Spinal cord (tissue), 10 donors: Measurements from ENCODE around the gene SBF1. TPM values are rescaled to one million over a fixed set of nuclear protein-coding genes. Genes with fewer than 3 reads are reported as not detected.

Experiments used
- DNase-seq, 6 donors: peaks; one replicate each; pipeline versions ENCODE4 v3.0.0 to v3.0.0-alpha.2; 2013 to 2015; ENCODE audit warnings: low spot score in 6 of 6, low read depth in 4 of 6
- H3K27ac ChIP-seq: one replicate; pipeline ENCODE4 v1.5.1; 2013; ENCODE audit warnings: low read depth, low read length, control low read depth
- H3K27me3 ChIP-seq: one replicate; pipeline ENCODE4 v1.6.1; 2013; ENCODE audit warnings: low read length; ENCODE audit not compliant: control insufficient read depth, insufficient read depth
- H3K36me3 ChIP-seq: one replicate; pipeline ENCODE4 v1.6.1; 2013; ENCODE audit warnings: low read length; ENCODE audit not compliant: control insufficient read depth, insufficient read depth
- H3K4me1 ChIP-seq: one replicate; pipeline ENCODE4 v1.6.1; 2013; ENCODE audit warnings: low read length; ENCODE audit not compliant: control insufficient read depth, insufficient read depth
- H3K4me3 ChIP-seq: one replicate; pipeline ENCODE4 v1.5.1; 2013; ENCODE audit warnings: low read depth, low read length, control low read depth
- H3K9me3 ChIP-seq: one replicate; pipeline ENCODE4 v1.6.1; 2013; ENCODE audit warnings: low read length; ENCODE audit not compliant: control insufficient read depth, insufficient read depth
- WGBS: methylation state at CpG from one replicate; pipeline ENCODE4 v1.1.5; 2013; ENCODE audit warnings: missing lambda C conversion rate; ENCODE audit not compliant: insufficient coverage; 5-methylcytosine and 5-hydroxymethylcytosine counted together
- polyA plus RNA-seq, 2 donors: library from polyadenylated mRNA; unstranded; fragments of 120-200 nt; gene quantifications; one replicate each; pipeline ENCODE4 v1.2.1, GENCODE V29; 2013; ENCODE audit not compliant: insufficient read length in 2 of 2
- total RNA-seq, 2 donors: library from RNA; depleted of rRNA in 1 of 2; stranded (reverse); fragments of 120-200 nt in 1 of 2; fragments of >200 nt in 1 of 2; gene quantifications; one replicate each; pipeline versions ENCODE4 v1.2.3 to v1.2.4, GENCODE V29; 2013 to 2014
- donor health status: healthy.

Gene SBF1
- total and polyA plus RNA-seq, 4 donors = 51.0 to 118 (median 90.0) TPM

DNA sequence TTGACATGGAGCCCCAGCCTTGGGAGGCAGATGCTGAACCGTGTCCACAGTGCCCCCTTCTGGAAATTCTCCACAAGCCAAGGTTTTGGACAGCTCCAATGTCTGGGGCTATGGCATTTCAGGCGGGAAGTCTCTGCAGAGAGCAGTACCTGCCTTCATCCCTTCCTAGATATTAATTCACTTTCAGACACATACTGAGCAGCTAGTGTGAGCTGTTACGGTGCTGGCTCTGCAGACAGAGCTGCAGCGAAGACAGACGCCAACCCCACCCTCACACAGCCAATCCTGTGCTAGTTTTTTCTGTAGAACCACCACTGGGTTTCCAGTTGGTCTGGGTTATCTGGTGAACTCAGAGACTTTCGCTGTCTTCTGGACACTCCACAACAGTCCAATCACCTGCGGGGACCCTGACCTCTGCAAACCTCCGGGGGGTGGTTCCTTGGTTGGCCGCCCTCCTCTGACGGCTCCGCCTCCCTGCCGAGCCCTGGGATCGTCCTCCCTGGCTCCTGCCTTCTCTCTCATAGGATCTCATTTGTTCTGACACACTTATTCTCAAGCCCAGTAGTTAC lies 23.6 kb upstream of the SBF1 start:
- WGBS = 13% methylated on average over 11 of the region's 13 CpGs
- Histone ChIP-seq H3K27ac (no peak overlapping the region), H3K36me3 (peaks cover 18% of the 10 kb centered on the region), H3K4me3 (no peak overlapping the region), H3K9me3 (no peaks in the 10 kb centered on the region), H3K4me1 (peaks cover 11% of the 10 kb centered on the region), H3K27me3 (no peaks in the 10 kb centered on the region)
- peak in 2 of 6 donors; percentile 53 to 61 for DNase-seq

GRCh38 chr22:50497093-50497492 lies 22.3 kb upstream of the SBF1 start:
- DNase-seq = no peak
- Histone ChIP-seq H3K4me3 (no peak overlapping the region), H3K27ac (no peak overlapping the region), H3K9me3 (no peaks in the 10 kb centered on the region), H3K36me3 (peaks cover 5% of the 10 kb centered on the region), H3K27me3 (no peaks in the 10 kb centered on the region), H3K4me1 (peaks cover under 1% of the 10 kb centered on the region)
- WGBS = 68% methylated on average over 2 of the region's 6 CpGs

DNA sequence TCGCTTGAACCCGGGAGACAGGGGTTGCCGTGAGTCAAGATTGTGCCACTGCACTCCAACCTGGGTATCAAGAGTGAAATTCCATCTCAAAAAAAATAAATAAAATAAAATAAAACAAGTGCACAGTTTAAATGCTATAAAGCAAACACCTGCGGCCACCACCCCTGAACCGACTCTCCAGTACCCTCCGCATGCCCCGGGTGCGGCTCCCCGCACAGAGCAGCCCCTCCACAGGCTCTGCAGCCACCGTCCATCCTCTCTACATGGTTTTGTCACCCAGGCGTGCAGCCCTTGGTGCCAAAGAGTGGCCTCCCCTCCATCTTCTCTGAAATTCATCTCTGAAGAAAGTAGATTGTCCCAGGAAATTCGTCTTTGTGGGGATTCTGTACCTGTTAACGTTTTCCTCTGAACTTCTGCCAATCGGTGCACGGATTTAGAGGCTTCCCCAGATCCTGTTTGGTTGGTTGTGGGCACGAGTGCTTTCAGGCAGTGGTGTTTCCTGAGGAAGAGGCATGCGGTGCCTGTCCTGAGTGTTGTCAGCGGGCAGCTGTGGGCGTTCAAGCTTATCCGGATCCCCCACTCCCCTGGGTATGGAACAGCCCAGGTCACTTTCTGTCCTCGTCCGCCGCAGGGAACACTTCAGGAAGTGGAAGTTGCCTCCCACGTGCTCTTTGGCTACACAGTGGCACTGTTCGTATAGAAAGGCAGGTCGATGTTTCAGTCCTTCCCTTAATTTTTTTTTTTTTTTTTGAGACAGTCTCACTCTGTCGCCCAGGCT lies 15.9 kb upstream of the SBF1 start:
- H3K36me3 ChIP-seq = no peaks in the 10 kb centered on the region
- 83% methylated on average over 24 of the region's 27 CpGs for WGBS

DNA sequence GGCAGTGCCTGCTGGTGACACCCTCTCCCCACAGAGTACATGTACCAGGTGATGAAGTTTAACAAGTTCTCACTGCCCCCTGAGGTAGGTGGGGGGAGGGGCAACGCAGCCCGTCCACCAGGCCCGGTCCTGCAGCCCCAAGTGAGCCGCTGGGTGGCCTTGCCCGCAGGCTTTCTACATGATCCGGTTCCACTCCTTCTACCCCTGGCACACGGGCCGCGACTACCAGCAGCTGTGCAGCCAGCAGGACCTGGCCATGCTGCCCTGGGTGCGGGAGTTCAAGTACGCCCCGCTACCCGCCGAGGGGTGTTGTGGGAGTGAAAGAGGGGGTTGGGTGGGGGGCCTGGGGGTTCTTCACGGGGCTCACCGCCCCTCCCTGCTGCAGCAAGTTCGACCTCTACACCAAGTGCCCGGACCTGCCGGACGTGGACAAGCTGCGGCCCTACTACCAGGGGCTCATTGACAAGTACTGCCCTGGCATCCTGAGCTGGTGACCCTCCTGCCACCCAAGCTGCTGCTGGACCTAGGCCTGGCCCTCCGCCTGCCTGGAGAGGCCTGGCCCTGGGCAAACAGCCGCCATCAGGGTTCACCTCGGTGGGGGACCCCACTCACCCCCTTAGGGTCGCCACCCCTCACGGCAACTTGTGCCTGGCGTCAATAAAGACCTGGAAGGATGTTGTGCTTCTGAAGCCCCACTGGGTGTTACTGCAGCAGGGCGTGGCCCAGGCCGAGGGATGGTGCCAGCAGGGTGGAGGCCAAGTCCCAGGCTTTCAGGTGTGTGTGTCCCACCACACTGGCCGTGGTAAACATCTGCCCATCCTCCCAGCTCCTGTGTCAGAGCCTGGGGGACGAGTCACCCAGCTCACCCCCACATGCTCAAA lies 14.8 kb upstream of the SBF1 start:
- Histone ChIP-seq H3K4me1 (no peaks in the 10 kb centered on the region), H3K27me3 (no peaks in the 10 kb centered on the region), H3K27ac (no peak overlapping the region), H3K4me3 (no peak overlapping the region), H3K36me3 (no peaks in the 10 kb centered on the region), H3K9me3 (no peaks in the 10 kb centered on the region)
- no peak for DNase-seq
- WGBS = 82% methylated on average over 20 of the region's 31 CpGs

More for the DNA sequence above, 15.9 kb upstream of the SBF1 start:
- Histone ChIP-seq H3K9me3 (no peaks in the 10 kb centered on the region), H3K27me3 (no peaks in the 10 kb centered on the region), H3K4me3 (no peak overlapping the region), H3K4me1 (no peaks in the 10 kb centered on the region), H3K27ac (no peak overlapping the region)
- no peak for DNase-seq

DNA sequence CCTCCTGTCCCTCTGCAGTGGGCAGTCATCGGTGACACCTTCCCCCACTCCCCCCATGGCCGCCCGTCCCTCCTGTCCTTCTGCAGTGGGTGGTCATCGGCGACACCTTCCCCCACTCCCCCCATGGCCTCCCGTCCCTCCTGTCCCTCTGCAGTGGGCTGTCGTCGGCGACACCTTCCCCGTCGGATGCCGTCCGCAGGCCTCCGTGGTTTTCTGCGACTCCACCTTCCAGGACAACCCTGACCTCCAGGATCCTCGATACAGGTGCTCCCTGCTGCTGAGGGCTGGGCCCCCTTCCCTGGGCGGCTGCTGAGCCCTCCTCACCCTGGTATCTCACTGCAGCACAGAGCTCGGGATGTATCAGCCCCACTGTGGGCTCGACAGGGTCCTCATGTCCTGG lies 14.1 kb upstream of the SBF1 start:
- no peak overlapping the region for H3K4me3 ChIP-seq
- 78% methylated on average over 19 of the region's 19 CpGs for WGBS

DNA sequence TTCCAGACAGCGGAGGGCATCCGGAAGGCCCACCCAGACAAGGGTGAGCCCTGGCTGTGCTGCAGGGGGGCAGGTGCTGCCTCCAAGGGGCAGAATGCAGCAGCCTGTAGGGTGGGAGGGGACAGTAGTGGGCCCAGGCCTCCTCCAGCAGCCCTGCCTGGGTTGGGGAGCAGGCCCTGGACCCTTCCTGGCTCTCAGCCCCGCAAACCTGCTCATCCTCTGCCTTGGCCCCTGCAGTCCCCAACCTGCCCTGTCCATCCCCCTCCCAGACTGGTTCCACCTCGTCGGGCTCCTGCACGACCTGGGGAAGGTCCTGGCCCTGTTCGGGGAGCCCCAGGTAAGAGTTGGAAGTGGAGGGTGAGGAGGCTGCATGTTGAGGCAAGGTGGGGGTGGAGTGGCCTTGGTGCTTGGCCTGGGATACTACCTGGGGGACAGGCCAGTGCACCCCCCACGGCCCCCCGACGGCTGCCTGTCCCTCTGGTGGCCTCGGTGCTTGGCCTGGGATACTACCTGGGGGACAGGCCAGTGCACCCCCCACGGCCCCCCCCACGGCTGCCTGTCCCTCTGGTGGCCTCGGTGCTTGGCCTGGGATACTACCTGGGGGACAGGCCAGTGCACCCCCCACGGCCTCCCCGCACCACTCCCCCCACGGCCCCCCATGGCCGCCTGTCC lies 13.3 kb upstream of the SBF1 start:
- Histone ChIP-seq H3K4me1 (peaks cover under 1% of the 10 kb centered on the region), H3K36me3 (no peaks in the 10 kb centered on the region), H3K27ac (no peak overlapping the region), H3K27me3 (peaks cover 4% of the 10 kb centered on the region), H3K9me3 (no peaks in the 10 kb centered on the region), H3K4me3 (no peak overlapping the region)
- no peak for DNase-seq
- 75% methylated on average over 11 of the region's 18 CpGs for whole genome bisulfite sequencing

More for the DNA sequence above, 14.1 kb upstream of the SBF1 start:
- Histone ChIP-seq H3K27ac (no peak overlapping the region), H3K9me3 (no peaks in the 10 kb centered on the region), H3K27me3 (no peaks in the 10 kb centered on the region), H3K36me3 (no peaks in the 10 kb centered on the region), H3K4me1 (no peaks in the 10 kb centered on the region)
- DNase-seq = no peak

DNA sequence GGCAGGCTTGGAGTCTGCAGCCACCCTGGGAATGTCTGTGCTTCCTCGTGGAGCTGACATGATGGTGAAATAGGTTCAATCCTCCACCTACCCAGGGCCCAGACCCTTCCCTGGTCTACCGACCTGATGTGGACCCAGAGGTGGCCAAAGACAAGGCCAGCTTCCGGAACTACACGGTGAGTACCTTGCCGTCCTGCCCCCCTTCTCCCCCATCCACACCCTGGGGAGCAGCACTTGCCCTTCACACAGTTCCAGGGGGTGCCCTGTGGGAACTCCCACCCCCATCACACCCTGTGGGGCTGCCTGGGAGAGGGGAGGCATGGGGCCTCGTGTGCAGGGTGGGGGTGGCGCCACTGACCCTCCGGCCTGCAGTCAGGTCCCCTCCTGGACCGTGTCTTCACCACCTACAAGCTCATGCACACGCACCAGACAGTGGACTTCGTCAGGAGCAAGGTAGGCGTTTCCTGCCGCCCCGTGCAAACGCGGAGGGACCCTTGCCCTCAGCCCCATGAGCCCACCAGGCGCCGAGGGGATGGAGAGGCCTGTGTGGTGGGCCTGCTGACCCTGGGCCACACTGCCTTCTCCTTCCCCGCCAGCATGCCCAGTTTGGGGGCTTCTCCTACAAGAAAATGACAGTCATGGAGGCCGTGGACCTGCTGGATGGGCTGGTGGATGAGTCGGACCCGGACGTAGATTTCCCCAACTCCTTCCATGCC lies 12.6 kb upstream of the SBF1 start:
- no peak for DNase-seq
- Histone ChIP-seq H3K36me3 (no peaks in the 10 kb centered on the region), H3K4me1 (peaks cover 6% of the 10 kb centered on the region), H3K9me3 (no peaks in the 10 kb centered on the region), H3K27me3 (peaks cover 9% of the 10 kb centered on the region), H3K4me3 (no peak overlapping the region), H3K27ac (no peak overlapping the region)
- WGBS = 84% methylated on average over 21 of the region's 23 CpGs

DNA sequence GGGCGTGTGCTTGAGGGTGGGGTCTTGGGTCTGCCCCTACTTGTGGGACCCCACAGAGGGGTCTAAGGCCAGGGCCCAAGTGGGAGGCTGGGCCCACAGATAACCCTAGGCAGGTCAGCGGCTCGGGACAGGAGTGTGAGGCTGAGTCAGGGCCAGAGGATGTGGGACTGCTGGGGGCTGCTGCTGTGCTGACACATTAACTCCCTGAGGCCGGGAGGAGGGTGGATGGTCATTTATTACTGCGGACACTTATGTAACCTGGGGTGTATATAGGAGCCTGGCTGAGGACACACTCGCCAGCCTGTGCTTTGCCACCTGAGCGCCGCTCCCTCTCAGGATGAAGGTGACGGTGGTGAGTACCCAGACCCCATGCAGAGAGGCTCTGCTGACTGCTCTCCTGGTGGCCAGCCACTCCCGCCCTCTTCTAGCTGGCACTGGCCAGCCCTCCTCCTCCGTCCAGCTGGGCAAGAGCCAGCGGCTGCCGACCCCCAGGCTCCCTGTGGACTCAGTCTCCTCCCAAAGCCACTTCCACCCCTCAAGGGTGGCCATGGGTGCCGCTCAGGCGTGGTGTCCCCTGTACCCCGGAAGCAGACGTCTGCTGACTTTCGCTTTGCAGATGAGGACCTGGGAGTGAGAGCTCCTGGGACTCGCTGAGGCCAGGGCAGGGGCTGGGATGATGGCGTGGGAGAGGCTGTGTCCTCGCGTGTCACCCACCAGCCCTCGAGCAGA lies 11.9 kb upstream of the SBF1 start, which contains the start of gene MIOX:
TSS of gene MIOX (plus strand) at position 299 of the 729 bp plus-strand sequence. CDS start at position 338, 39 bp downstream.
- 72% methylated on average over 19 of the region's 23 CpGs for WGBS
- Histone ChIP-seq H3K4me1 (peaks cover 10% of the 10 kb centered on the region), H3K36me3 (no peaks in the 10 kb centered on the region), H3K4me3 (no peak within 1 kb of the TSS), H3K27me3 (peaks cover 16% of the 10 kb centered on the region), H3K27ac (no peak within 1 kb of the TSS), H3K9me3 (no peaks in the 10 kb centered on the region)
- DNase-seq = no peak
